B cell (primary cell): ENCODE data around the gene TMC1. TPM values are rescaled to one million over a fixed set of nuclear protein-coding genes. Genes with fewer than 3 reads are reported as not detected.

Experiments used
- ATAC-seq: fragments of 200-7000 bp; cut with Tn5 transposase; one replicate; pipeline ENCODE4 v1.10.0; 2021; ENCODE audit warnings: low read depth, mild to moderate bottlenecking, moderate number of reproducible peaks, moderate library complexity
- CTCF ChIA-PET: fragments of 350-600 bp; sonication (Branson Sonifier 250); formaldehyde crosslinking; loops from one replicate; lab custom pipeline; 2021; ENCODE audit warnings: antibody characterized with exemption, inconsistent platforms; lab: Charles Lee
- POLR2A ChIA-PET: fragments of 350-600 bp; sonication (Branson Sonifier 250); formaldehyde crosslinking; loops from one replicate; lab custom pipeline; 2021; ENCODE audit warnings: antibody characterized with exemption; lab: Charles Lee
- DNase-seq: peaks from one replicate; pipeline ENCODE4 v3.0.0; 2013
- H2AFZ ChIP-seq: 2 replicates; pipeline ENCODE4 v1.6.1; 2012; ENCODE audit warnings: mild to moderate bottlenecking, low read depth, low read length; ENCODE audit not compliant: insufficient read depth, poor library complexity, severe bottlenecking
- H3K27ac ChIP-seq, 2 donors: 1 replicate in 1 of 2; 2 replicates in 1 of 2; pipeline ENCODE4 v1.5.1; 2012 to 2013; ENCODE audit warnings: low read length in 2 of 2, mild to moderate bottlenecking in 2 of 2, moderate library complexity in 1 of 2
- H3K27me3 ChIP-seq, 4 experiments: fragments of 200-600 bp in 1 of 4; sonication (generic) in 1 of 4; replicated peaks in 1 of 4; 1 replicate in 2 of 4; 2 replicates in 2 of 4; pipeline versions ENCODE4 v1.6.1 to v1.7.0; 2013 to 2016; ENCODE audit warnings: low read length in 3 of 4, mild to moderate bottlenecking in 2 of 4, mixed read lengths in 1 of 4, moderate library complexity in 1 of 4; ENCODE audit not compliant: insufficient read depth in 4 of 4, control insufficient read depth in 3 of 4; ENCODE audit errors: control extremely low read depth in 1 of 4
- H3K36me3 ChIP-seq, 2 experiments: replicated peaks in 1 of 2; 1 replicate in 1 of 2; 2 replicates in 1 of 2; pipeline versions ENCODE4 v1.6.1 to v1.7.1; 2013; ENCODE audit warnings: low read length in 1 of 2; ENCODE audit not compliant: insufficient read depth in 2 of 2, control insufficient read depth in 1 of 2; ENCODE audit errors: control extremely low read depth in 1 of 2, extremely low read depth in 1 of 2
- H3K4me1 ChIP-seq, 2 donors: fragments of 200-600 bp in 1 of 2; sonication (generic) in 1 of 2; 1 replicate in 1 of 2; 2 replicates in 1 of 2; pipeline versions ENCODE4 v1.5.1 to v1.6.1; 2013 to 2017; ENCODE audit warnings: low read length in 2 of 2; ENCODE audit not compliant: control insufficient read depth in 2 of 2, insufficient read depth in 2 of 2
- H3K4me2 ChIP-seq: replicated peaks from 2 replicates; pipeline ENCODE3; 2012; ENCODE audit warnings: mild to moderate bottlenecking, low read depth, low read length; ENCODE audit not compliant: poor library complexity, severe bottlenecking
- H3K4me3 ChIP-seq, 5 experiments: fragments of 200-600 bp in 1 of 5; sonication (generic) in 1 of 5; 1 replicate in 3 of 5; 2 replicates in 2 of 5; pipeline versions ENCODE4 v1.5.1 to v1.7.0; 2011 to 2016; ENCODE audit warnings: low read length in 4 of 5, mild to moderate bottlenecking in 4 of 5, low read depth in 2 of 5, control low read depth in 1 of 5, moderate library complexity in 1 of 5; ENCODE audit not compliant: insufficient read depth in 1 of 5; ENCODE audit errors: control extremely low read depth in 1 of 5, extremely low read depth in 1 of 5
- H3K79me2 ChIP-seq: fragments of 200-600 bp; sonication (generic); one replicate; pipeline ENCODE4 v1.6.0; 2016; ENCODE audit warnings: low read length; ENCODE audit not compliant: control insufficient read depth, insufficient read depth
- H3K9ac ChIP-seq: fragments of 200-600 bp; sonication (generic); 2 replicates; pipeline ENCODE4 v1.6.1; 2017; ENCODE audit warnings: mild to moderate bottlenecking, low read length, moderate library complexity
- H3K9me3 ChIP-seq, 3 donors: one replicate each; pipeline versions ENCODE4 v1.6.1 to v1.7.1; 2013; ENCODE audit warnings: low read length in 2 of 3; ENCODE audit not compliant: control insufficient read depth in 2 of 3, insufficient read depth in 1 of 3; ENCODE audit errors: control extremely low read depth in 1 of 3
- H4K20me1 ChIP-seq: 2 replicates; pipeline ENCODE4 v1.6.0; 2012; ENCODE audit warnings: mild to moderate bottlenecking, low read length; ENCODE audit not compliant: insufficient read depth, control insufficient read depth, poor library complexity, severe bottlenecking
- H3K27ac Mint-ChIP-seq: one replicate; pipeline ENCODE4 v1.8.0; 2021; ENCODE audit warnings: mixed read lengths
- H3K27me3 Mint-ChIP-seq: one replicate; pipeline ENCODE4 v1.8.0; 2021; ENCODE audit warnings: mixed read lengths
- H3K4me1 Mint-ChIP-seq: one replicate; pipeline ENCODE4 v1.8.0; 2021; ENCODE audit warnings: mixed read lengths
- H3K4me3 Mint-ChIP-seq: one replicate; pipeline ENCODE4 v1.8.0; 2021; ENCODE audit warnings: mixed read lengths
- H3K9me3 Mint-ChIP-seq: one replicate; pipeline ENCODE4 v1.8.0; 2022; ENCODE audit warnings: mixed read lengths; ENCODE audit not compliant: insufficient read depth
- CTCF ChIP-seq: fragments of 200-600 bp; IDR thresholded peaks from one replicate; pipeline ENCODE4 v1.8.0; 2022; ENCODE audit warnings: antibody characterized with exemption, mild to moderate bottlenecking
- EZH2 ChIP-seq: IDR thresholded peaks from 2 replicates; pipeline ENCODE4 v1.6.1; 2012; ENCODE audit warnings: borderline replicate concordance, low read depth, mild to moderate bottlenecking, moderate library complexity, low read length; ENCODE audit not compliant: insufficient read depth, poor library complexity, severe bottlenecking
- WGBS: methylation state at CpG from one replicate; pipeline ENCODE4 v1.1.5; 2013; ENCODE audit warnings: missing lambda C conversion rate; ENCODE audit not compliant: insufficient coverage; 5-methylcytosine and 5-hydroxymethylcytosine counted together
- intact Hi-C: fragments of 100-400 bp; cut with micrococcal nuclease; formaldehyde crosslinking; loops from one replicate; pipeline ENCODE4 v1.10.0; 2022
- polyA plus RNA-seq: library from polyadenylated mRNA; depleted of rRNA; stranded (reverse); fragments of >200 nt; gene quantifications from 2 replicates; pipeline ENCODE4 v1.2.3, GENCODE V29; 2012
- total RNA-seq, 2 donors: library from RNA; stranded (reverse); fragments of 120-200 nt in 1 of 2; gene quantifications; 1 replicate in 1 of 2; 2 replicates in 1 of 2; pipeline versions ENCODE4 v1.2.3 to v1.2.4, GENCODE V29; 2013 to 2022

Gene TMC1
- total and polyA plus RNA-seq, 2 donors (not counting 1 experiment from before 2014, with no cell fraction given), result not detected

GRCh38 chr9:72695365-72695764 lies 174.0 kb downstream of the TMC1 start:
- Mint-ChIP-seq H3K4me3 (no peak overlapping the region), H3K27ac (no peak overlapping the region), H3K9me3 (no peaks in the 10 kb centered on the region), H3K27me3 (peaks cover 4% of the 10 kb centered on the region), H3K4me1 (no peaks in the 10 kb centered on the region)
- DNase-seq (no peak), ATAC-seq (no peak)
- no peaks in the 10 kb centered on the region for H3K9me3 ChIP-seq
- H3K27ac ChIP-seq, result no peak overlapping the region
- intact Hi-C loops, result no loop called here
- H2AFZ ChIP-seq, result no peak overlapping the region
- H4K20me1 ChIP-seq, result no peaks in the 10 kb centered on the region
- H3K4me2 ChIP-seq, result no peak overlapping the region
- TF ChIP-seq EZH2, result no peak
- no peak for TF ChIP-seq CTCF
- ChIA-PET CTCF (no interaction called here), POLR2A (no interaction called here)
- 90% methylated on average over 2 of the region's 3 CpGs for WGBS
- no peak overlapping the region for H3K4me3 ChIP-seq
- no peaks in the 10 kb centered on the region for H3K79me2 ChIP-seq
- no peaks in the 10 kb centered on the region for H3K27me3 ChIP-seq
- H3K4me1 ChIP-seq, result no peaks in the 10 kb centered on the region
- no peak overlapping the region for H3K9ac ChIP-seq
- H3K36me3 ChIP-seq, result no peaks in the 10 kb centered on the region

GRCh38 chr9:72696511-72696910 lies 175.1 kb downstream of the TMC1 start:
- ATAC-seq (no peak), DNase-seq (no peak)
- Mint-ChIP-seq H3K4me3 (no peak overlapping the region), H3K27me3 (peaks cover 4% of the 10 kb centered on the region), H3K4me1 (no peaks in the 10 kb centered on the region), H3K9me3 (no peaks in the 10 kb centered on the region), H3K27ac (no peak overlapping the region)
- H2AFZ ChIP-seq, result no peak overlapping the region
- intact Hi-C loops, result no loop called here
- H4K20me1 ChIP-seq, result no peaks in the 10 kb centered on the region
- no peaks in the 10 kb centered on the region for H3K79me2 ChIP-seq
- no peaks in the 10 kb centered on the region for H3K4me1 ChIP-seq
- no peak for TF ChIP-seq EZH2
- no peak for TF ChIP-seq CTCF
- no peaks in the 10 kb centered on the region for H3K9me3 ChIP-seq
- H3K9ac ChIP-seq, result no peak overlapping the region
- H3K36me3 ChIP-seq, result no peaks in the 10 kb centered on the region
- no peaks in the 10 kb centered on the region for H3K27me3 ChIP-seq
- no peak overlapping the region for H3K4me3 ChIP-seq
- CTCF ChIA-PET, result no interaction called here
- POLR2A ChIA-PET, result no interaction called here
- no peak overlapping the region for H3K27ac ChIP-seq
- no peak overlapping the region for H3K4me2 ChIP-seq
